ENCODE results near the gene AFF3. TPM values are rescaled to one million over a fixed set of nuclear protein-coding genes. Genes with fewer than 3 reads are reported as not detected.
"Not testable (repeated sequence)": the region's sequence is repeated elsewhere in the genome, so short reads cannot be mapped to it uniquely, and the experiment has no call there.

The AFF3 gene
- total and polyA plus RNA-seq, 2 of the 8 experiments (the other 6 are each of a cell fraction or from before 2014, with no cell fraction given) = 0.27 to 3.0 TPM

GRCh38 chr2:100097611-100098294 lies 44.6 kb downstream of the AFF3 start:
- H2BK5ac ChIP-seq (ENCODE audit: low read depth, low read length); H3K27ac ChIP-seq (ENCODE audit: low read depth, low read length); H3K18ac ChIP-seq (ENCODE audit: extremely low read depth, low read length); DNase-seq (ENCODE audit: low read depth in 1 of 2, low spot score in 2 of 2); H3K4me2 ChIP-seq (ENCODE audit: insufficient read depth in 1 of 2, low read depth in 2 of 2, low read length in 2 of 2); H4K20me1 ChIP-seq (replicated peaks in 1 of 2; ENCODE audit: control insufficient read depth in 1 of 2, insufficient read depth in 2 of 2, low read length in 2 of 2); H3K27me3 ChIP-seq (replicated peaks in 1 of 4; ENCODE audit: control insufficient read depth in 3 of 4, extremely low read depth in 1 of 4, insufficient read depth in 3 of 4, low read length in 3 of 4); H3K14ac ChIP-seq (ENCODE audit: insufficient read length); H2BK120ac ChIP-seq (replicated peaks; ENCODE audit: low read depth, low read length); H3K79me1 ChIP-seq (ENCODE audit: low read depth, low read length); H3K23me2 ChIP-seq (ENCODE audit: low read depth, low read length); POLR2A ChIA-PET (ENCODE audit: partially characterized antibody); H2AK5ac ChIP-seq (ENCODE audit: low read depth, low read length); H3K79me2 ChIP-seq (ENCODE audit: control insufficient read depth in 1 of 2, insufficient read depth in 2 of 2, low read length in 2 of 2); CTCF ChIA-PET (ENCODE audit: partially characterized antibody); H3K56ac ChIP-seq (replicated peaks; ENCODE audit: insufficient read length, low read depth, low read length); H4K5ac ChIP-seq (ENCODE audit: insufficient read length, low read depth, low read length); H4K91ac ChIP-seq (replicated peaks; ENCODE audit: insufficient read length, low read length); H3K9me3 ChIP-seq (ENCODE audit: insufficient read depth in 2 of 2, low read depth in 1 of 2, low read length in 1 of 2); H4K8ac ChIP-seq (ENCODE audit: extremely low read depth, insufficient read depth, low read length); H3K9ac ChIP-seq (replicated peaks in 1 of 4; ENCODE audit: extremely low read depth in 1 of 4, low read depth in 3 of 4, low read length in 3 of 4); H3K36me3 ChIP-seq (ENCODE audit: control insufficient read depth in 2 of 4, insufficient read depth in 4 of 4, low read length in 3 of 4); H2BK15ac ChIP-seq (ENCODE audit: low read length); H2AFZ ChIP-seq (ENCODE audit: low read length); H2BK20ac ChIP-seq (ENCODE audit: low read length); H3K4me3 ChIP-seq (ENCODE audit: extremely low read depth in 1 of 4, insufficient read depth in 2 of 4, low read depth in 3 of 4, low read length in 4 of 4); H3K23ac ChIP-seq (ENCODE audit: insufficient read length); H3K4ac ChIP-seq (replicated peaks; ENCODE audit: insufficient read length, low read depth, low read length); FAIRE-seq; H3K4me1 ChIP-seq (replicated peaks in 1 of 4; ENCODE audit: control insufficient read depth in 3 of 4, insufficient read depth in 4 of 4, low read length in 3 of 4); H2BK12ac ChIP-seq (ENCODE audit: low read depth, low read length): not testable (repeated sequence)
- WGBS, 2 experiments (ENCODE audit: extremely low coverage in 1 of 2, insufficient coverage in 1 of 2, insufficient read length in 1 of 2, insufficient replicate concordance in 2 of 2, low coverage in 1 of 2, low lambda C conversion rate in 2 of 2, missing lambda C conversion rate in 1 of 2) = no CpG with 5 or more reads among the region's 7 CpGs

DNA sequence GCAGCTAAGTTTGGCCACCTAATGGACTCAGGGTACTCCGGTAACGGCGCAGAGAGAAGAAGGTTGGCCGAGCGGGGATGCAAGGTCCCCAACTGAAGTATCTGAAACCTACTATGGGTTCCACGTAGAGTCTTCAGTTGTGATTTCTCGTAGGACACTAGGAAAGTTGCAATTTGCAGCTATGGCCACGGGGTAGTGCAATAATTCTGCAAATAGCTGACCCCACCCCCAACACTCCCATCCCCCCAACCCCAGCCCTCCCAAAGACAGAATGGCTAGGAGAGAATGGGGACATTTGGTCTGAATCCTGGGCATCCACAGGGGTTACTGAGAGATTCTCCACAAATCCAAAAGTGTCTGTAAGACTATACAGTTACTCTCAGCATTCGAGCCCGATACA lies 46.5 kb downstream of the AFF3 start:
- H4K5ac ChIP-seq (ENCODE audit: insufficient read length, low read depth, low read length); H3K23ac ChIP-seq (ENCODE audit: insufficient read length); H3K4me2 ChIP-seq (ENCODE audit: insufficient read depth in 1 of 2, low read depth in 2 of 2, low read length in 2 of 2); H2BK20ac ChIP-seq (ENCODE audit: low read length); H4K91ac ChIP-seq (replicated peaks; ENCODE audit: insufficient read length, low read length); H3K27ac ChIP-seq (ENCODE audit: low read depth, low read length); H2AFZ ChIP-seq (ENCODE audit: low read length); CTCF ChIA-PET (ENCODE audit: partially characterized antibody); H3K4me1 ChIP-seq (replicated peaks in 1 of 4; ENCODE audit: control insufficient read depth in 3 of 4, insufficient read depth in 4 of 4, low read length in 3 of 4); H4K8ac ChIP-seq (ENCODE audit: extremely low read depth, insufficient read depth, low read length); H3K79me2 ChIP-seq (ENCODE audit: control insufficient read depth in 1 of 2, insufficient read depth in 2 of 2, low read length in 2 of 2); H3K14ac ChIP-seq (ENCODE audit: insufficient read length); DNase-seq (ENCODE audit: low read depth in 1 of 2, low spot score in 2 of 2); H3K18ac ChIP-seq (ENCODE audit: extremely low read depth, low read length); H3K36me3 ChIP-seq (ENCODE audit: control insufficient read depth in 2 of 4, insufficient read depth in 4 of 4, low read length in 3 of 4); H2AK5ac ChIP-seq (ENCODE audit: low read depth, low read length); H2BK5ac ChIP-seq (ENCODE audit: low read depth, low read length); H3K4me3 ChIP-seq (ENCODE audit: extremely low read depth in 1 of 4, insufficient read depth in 2 of 4, low read depth in 3 of 4, low read length in 4 of 4); H4K20me1 ChIP-seq (replicated peaks in 1 of 2; ENCODE audit: control insufficient read depth in 1 of 2, insufficient read depth in 2 of 2, low read length in 2 of 2); H3K9ac ChIP-seq (replicated peaks in 1 of 4; ENCODE audit: extremely low read depth in 1 of 4, low read depth in 3 of 4, low read length in 3 of 4); H3K79me1 ChIP-seq (ENCODE audit: low read depth, low read length); H2BK15ac ChIP-seq (ENCODE audit: low read length); H3K9me3 ChIP-seq (ENCODE audit: insufficient read depth in 2 of 2, low read depth in 1 of 2, low read length in 1 of 2); H3K56ac ChIP-seq (replicated peaks; ENCODE audit: insufficient read length, low read depth, low read length); FAIRE-seq; POLR2A ChIA-PET (ENCODE audit: partially characterized antibody); H2BK120ac ChIP-seq (replicated peaks; ENCODE audit: low read depth, low read length); H3K27me3 ChIP-seq (replicated peaks in 1 of 4; ENCODE audit: control insufficient read depth in 3 of 4, extremely low read depth in 1 of 4, insufficient read depth in 3 of 4, low read length in 3 of 4); H2BK12ac ChIP-seq (ENCODE audit: low read depth, low read length); H3K4ac ChIP-seq (replicated peaks; ENCODE audit: insufficient read length, low read depth, low read length); H3K23me2 ChIP-seq (ENCODE audit: low read depth, low read length): not testable (repeated sequence)
- WGBS, 2 experiments (ENCODE audit: extremely low coverage in 1 of 2, insufficient coverage in 1 of 2, insufficient read length in 1 of 2, insufficient replicate concordance in 2 of 2, low coverage in 1 of 2, low lambda C conversion rate in 2 of 2, missing lambda C conversion rate in 1 of 2) = 78% methylated on average over 7 of the region's 10 CpGs; no CpG with 5 or more reads in 1 of the 2 experiments
